ENCODE measurements around the gene TPP2. TPM values are rescaled to one million over a fixed set of nuclear protein-coding genes. Genes with fewer than 3 reads are reported as not detected.

Gene TPP2
- total RNA-seq, 1 experiment from 2014 or later: 31.6 TPM

DNA sequence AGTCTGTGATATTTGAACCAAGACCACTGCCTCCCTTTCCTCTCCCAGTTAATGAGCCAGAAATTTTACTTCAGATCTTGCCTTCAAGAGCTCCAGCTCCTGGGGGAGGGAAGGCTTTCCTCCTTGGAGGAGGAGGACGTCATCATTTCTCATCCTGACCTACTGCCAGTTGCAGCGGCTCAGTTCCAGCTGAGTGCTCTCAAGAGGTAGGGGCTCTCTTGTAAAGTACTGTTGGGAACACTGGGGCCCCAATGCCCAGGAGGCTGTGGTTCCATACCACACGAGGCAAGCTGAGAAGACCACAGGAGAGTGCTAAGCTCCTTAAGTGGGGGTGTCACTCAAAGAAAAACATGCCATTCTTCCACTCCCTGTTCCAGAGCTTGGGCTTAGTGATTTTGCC lies 61.9 kb downstream of the TPP2 start:
- in situ Hi-C loops (cut with HindIII; ENCODE audit: low pct_unique_long_range_greater_than_20kb, low sequenced_read_pairs) (no loop called here), intact Hi-C loops (cut with micrococcal nuclease; ENCODE audit: unreplicated experiment) (no loop called here)
- H3K9me3 ChIP-seq (ENCODE audit: control insufficient read depth, insufficient read depth, low read depth, low read length): no peaks in the 10 kb centered on the region
- ChIA-PET CTCF (no interaction called here), POLR2A (no interaction called here)
- H3K4me3 ChIP-seq (ENCODE audit: low read depth in 2 of 2, low read length in 2 of 2): no peak overlapping the region
- ATAC-seq (no peak), DNase-seq (ENCODE audit: low read depth, low spot score) (no peak)
- no peak overlapping the region for H3K27ac ChIP-seq (ENCODE audit: low read length)
- no TSS peak for BruUV-seq (replicated peaks)
- no peaks in the 10 kb centered on the region for H3K27me3 ChIP-seq (ENCODE audit: control insufficient read depth, insufficient read depth, low read length)
- H3K4me1 ChIP-seq (ENCODE audit: control insufficient read depth, insufficient read depth, low read length): no peaks in the 10 kb centered on the region
- no peaks in the 10 kb centered on the region for H3K36me3 ChIP-seq (ENCODE audit: control insufficient read depth, insufficient read depth, low read length)
- TF ChIP-seq, protein P1, sequence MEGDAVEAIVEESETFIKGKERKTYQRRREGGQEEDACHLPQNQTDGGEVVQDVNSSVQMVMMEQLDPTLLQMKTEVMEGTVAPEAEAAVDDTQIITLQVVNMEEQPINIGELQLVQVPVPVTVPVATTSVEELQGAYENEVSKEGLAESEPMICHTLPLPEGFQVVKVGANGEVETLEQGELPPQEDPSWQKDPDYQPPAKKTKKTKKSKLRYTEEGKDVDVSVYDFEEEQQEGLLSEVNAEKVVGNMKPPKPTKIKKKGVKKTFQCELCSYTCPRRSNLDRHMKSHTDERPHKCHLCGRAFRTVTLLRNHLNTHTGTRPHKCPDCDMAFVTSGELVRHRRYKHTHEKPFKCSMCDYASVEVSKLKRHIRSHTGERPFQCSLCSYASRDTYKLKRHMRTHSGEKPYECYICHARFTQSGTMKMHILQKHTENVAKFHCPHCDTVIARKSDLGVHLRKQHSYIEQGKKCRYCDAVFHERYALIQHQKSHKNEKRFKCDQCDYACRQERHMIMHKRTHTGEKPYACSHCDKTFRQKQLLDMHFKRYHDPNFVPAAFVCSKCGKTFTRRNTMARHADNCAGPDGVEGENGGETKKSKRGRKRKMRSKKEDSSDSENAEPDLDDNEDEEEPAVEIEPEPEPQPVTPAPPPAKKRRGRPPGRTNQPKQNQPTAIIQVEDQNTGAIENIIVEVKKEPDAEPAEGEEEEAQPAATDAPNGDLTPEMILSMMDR (IDR thresholded peaks at IDR 0.05): no peak

DNA sequence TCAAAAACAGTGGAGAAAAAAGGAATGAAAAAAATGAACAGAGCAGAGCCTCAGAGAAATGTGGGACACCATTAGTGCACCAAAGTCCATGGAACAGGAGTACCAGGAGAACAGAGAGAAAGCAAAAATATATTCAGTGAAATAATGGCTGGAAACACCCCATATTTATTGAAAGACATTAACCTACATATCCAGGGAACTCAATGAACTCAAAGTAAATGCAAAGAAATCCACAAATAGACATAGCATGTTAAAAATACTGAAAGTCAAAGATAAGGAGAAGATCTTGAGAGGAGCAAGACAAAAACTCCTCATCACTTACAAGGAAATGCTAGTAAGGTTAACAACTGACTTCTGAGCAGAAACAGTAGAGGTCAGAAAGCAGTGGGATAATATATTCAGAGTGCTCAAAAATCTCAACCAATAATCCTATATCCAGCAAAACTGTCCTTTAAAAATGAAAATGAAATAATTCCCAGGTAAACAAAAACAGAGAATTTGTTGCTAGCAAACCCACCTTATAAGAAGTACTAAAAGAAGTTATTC lies 62.5 kb downstream of the TPP2 start:
- intact Hi-C loops (cut with micrococcal nuclease; ENCODE audit: unreplicated experiment): no loop called here
- POLR2A ChIA-PET: no interaction called here
- in situ Hi-C loops (cut with HindIII; ENCODE audit: low pct_unique_long_range_greater_than_20kb, low sequenced_read_pairs): no loop called here
- H3K36me3 ChIP-seq (ENCODE audit: control insufficient read depth, insufficient read depth, low read length): no peaks in the 10 kb centered on the region
- no peaks in the 10 kb centered on the region for H3K4me1 ChIP-seq (ENCODE audit: control insufficient read depth, insufficient read depth, low read length)
- no peak overlapping the region for H3K27ac ChIP-seq (ENCODE audit: low read length)
- no peak overlapping the region for H3K4me3 ChIP-seq (ENCODE audit: low read depth in 2 of 2, low read length in 2 of 2)
- ATAC-seq (no peak), DNase-seq (ENCODE audit: low read depth, low spot score) (no peak)
- no peak for TF ChIP-seq TCF7L2 (IDR thresholded peaks at IDR 0.05; ENCODE audit: low read depth, low read length)
- TF ChIP-seq, protein P2, sequence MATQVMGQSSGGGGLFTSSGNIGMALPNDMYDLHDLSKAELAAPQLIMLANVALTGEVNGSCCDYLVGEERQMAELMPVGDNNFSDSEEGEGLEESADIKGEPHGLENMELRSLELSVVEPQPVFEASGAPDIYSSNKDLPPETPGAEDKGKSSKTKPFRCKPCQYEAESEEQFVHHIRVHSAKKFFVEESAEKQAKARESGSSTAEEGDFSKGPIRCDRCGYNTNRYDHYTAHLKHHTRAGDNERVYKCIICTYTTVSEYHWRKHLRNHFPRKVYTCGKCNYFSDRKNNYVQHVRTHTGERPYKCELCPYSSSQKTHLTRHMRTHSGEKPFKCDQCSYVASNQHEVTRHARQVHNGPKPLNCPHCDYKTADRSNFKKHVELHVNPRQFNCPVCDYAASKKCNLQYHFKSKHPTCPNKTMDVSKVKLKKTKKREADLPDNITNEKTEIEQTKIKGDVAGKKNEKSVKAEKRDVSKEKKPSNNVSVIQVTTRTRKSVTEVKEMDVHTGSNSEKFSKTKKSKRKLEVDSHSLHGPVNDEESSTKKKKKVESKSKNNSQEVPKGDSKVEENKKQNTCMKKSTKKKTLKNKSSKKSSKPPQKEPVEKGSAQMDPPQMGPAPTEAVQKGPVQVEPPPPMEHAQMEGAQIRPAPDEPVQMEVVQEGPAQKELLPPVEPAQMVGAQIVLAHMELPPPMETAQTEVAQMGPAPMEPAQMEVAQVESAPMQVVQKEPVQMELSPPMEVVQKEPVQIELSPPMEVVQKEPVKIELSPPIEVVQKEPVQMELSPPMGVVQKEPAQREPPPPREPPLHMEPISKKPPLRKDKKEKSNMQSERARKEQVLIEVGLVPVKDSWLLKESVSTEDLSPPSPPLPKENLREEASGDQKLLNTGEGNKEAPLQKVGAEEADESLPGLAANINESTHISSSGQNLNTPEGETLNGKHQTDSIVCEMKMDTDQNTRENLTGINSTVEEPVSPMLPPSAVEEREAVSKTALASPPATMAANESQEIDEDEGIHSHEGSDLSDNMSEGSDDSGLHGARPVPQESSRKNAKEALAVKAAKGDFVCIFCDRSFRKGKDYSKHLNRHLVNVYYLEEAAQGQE (IDR thresholded peaks at IDR 0.05; ENCODE audit: insufficient read depth in 1 of 2, low read depth in 2 of 2, low read length in 1 of 2): no peak
- TF ChIP-seq, protein P1 (IDR thresholded peaks at IDR 0.05): no peak
- TF ChIP-seq POLR2AphosphoS5 (IDR thresholded peaks at IDR 0.05; ENCODE audit: low read depth, low read length): no peak
- TF ChIP-seq SIN3A (IDR thresholded peaks at IDR 0.05; ENCODE audit: borderline replicate concordance, insufficient read depth, low read depth, low read length): no peak
- BruUV-seq (replicated peaks): no TSS peak
- CTCF ChIA-PET: no interaction called here
- H3K27me3 ChIP-seq (ENCODE audit: control insufficient read depth, insufficient read depth, low read length): no peaks in the 10 kb centered on the region
- H3K9me3 ChIP-seq (ENCODE audit: control insufficient read depth, insufficient read depth, low read depth, low read length): no peaks in the 10 kb centered on the region

Measured in Panc1 (cell line).